Panc1 (cell line): ENCODE data around the gene ATXN1. TPM values are rescaled to one million over a fixed set of nuclear protein-coding genes. Genes with fewer than 3 reads are reported as not detected.

Source experiments
- ATAC-seq: fragments of 200-7000 bp; cut with Tn5 transposase; 2 replicates; pipeline ENCODE4 v1.9.1; 2020; ENCODE audit warnings: mild to moderate bottlenecking, moderate library complexity
- BruUV-seq: library from RNA; stranded (reverse); fragments of 400-500 nt; replicated peaks from 2 replicates; lab custom pipeline; 2021; lab: Mats Ljungman, UMichigan
- CTCF ChIA-PET: fragments of 300-600 bp; sonication (Branson Sonifier 250); formaldehyde crosslinking; loops from one replicate; lab custom pipeline; 2022; ENCODE audit warnings: antibody characterized with exemption; lab: Charles Lee
- POLR2A ChIA-PET: fragments of 300-600 bp; sonication (Branson Sonifier 250); formaldehyde crosslinking; loops from one replicate; lab custom pipeline; 2022; ENCODE audit warnings: antibody characterized with exemption; lab: Charles Lee
- DNase-seq: peaks from one replicate; pipeline ENCODE4 v3.0.0-alpha.2; 2010; ENCODE audit warnings: low read depth, low spot score
- H3K27ac ChIP-seq: 2 replicates; pipeline ENCODE4 v1.5.1; 2011; ENCODE audit warnings: mild to moderate bottlenecking, low read length, inconsistent platforms
- H3K27me3 ChIP-seq: fragments of 200-500 bp; sonication (Bioruptor generic); 2 replicates; pipeline ENCODE4 v1.6.0; 2014; ENCODE audit warnings: low read length, inconsistent platforms; ENCODE audit not compliant: control insufficient read depth, insufficient read depth
- H3K36me3 ChIP-seq: fragments of 200-500 bp; sonication (Bioruptor generic); 2 replicates; pipeline ENCODE4 v1.5.1; 2014; ENCODE audit warnings: inconsistent platforms, mild to moderate bottlenecking, low read length, moderate library complexity; ENCODE audit not compliant: control insufficient read depth, insufficient read depth
- H3K4me1 ChIP-seq: 2 replicates; pipeline ENCODE4 v1.5.1; 2011; ENCODE audit warnings: inconsistent platforms, mild to moderate bottlenecking, low read length, moderate library complexity; ENCODE audit not compliant: control insufficient read depth, insufficient read depth
- H3K4me3 ChIP-seq, 2 experiments: 2 replicates each; pipeline ENCODE4 v1.5.1; 2011 to 2012; ENCODE audit warnings: low read depth in 2 of 2, low read length in 2 of 2, mild to moderate bottlenecking in 2 of 2, inconsistent platforms in 1 of 2, moderate library complexity in 1 of 2
- H3K9me3 ChIP-seq: fragments of 200-500 bp; sonication (Bioruptor generic); 2 replicates; pipeline ENCODE4 v1.5.1; 2014; ENCODE audit warnings: low read depth, mild to moderate bottlenecking, inconsistent platforms, low read length, moderate library complexity; ENCODE audit not compliant: control insufficient read depth, insufficient read depth
- POLR2AphosphoS5 ChIP-seq: IDR thresholded peaks from 2 replicates; pipeline ENCODE4 v1.6.1; 2012; ENCODE audit warnings: mild to moderate bottlenecking, low read depth, low read length, moderate library complexity
- REST ChIP-seq, 2 experiments: IDR thresholded peaks; 2 replicates each; pipeline ENCODE4 v1.6.1; 2011 to 2012; ENCODE audit warnings: low read depth in 2 of 2, control low read depth in 1 of 2, low read length in 1 of 2, mild to moderate bottlenecking in 1 of 2, moderate library complexity in 1 of 2; ENCODE audit not compliant: insufficient read depth in 1 of 2
- SIN3A ChIP-seq: IDR thresholded peaks from 2 replicates; pipeline ENCODE4 v1.6.1; 2012; ENCODE audit warnings: low read depth, mild to moderate bottlenecking, low read length, moderate library complexity, borderline replicate concordance; ENCODE audit not compliant: insufficient read depth
- TCF7L2 ChIP-seq: IDR thresholded peaks from 2 replicates; pipeline ENCODE4 v1.6.1; 2011; ENCODE audit warnings: mild to moderate bottlenecking, low read depth, low read length, inconsistent platforms
- in situ Hi-C: cut with HindIII; loops from 2 replicates; pipeline ENCODE4 v1.10.0; 2016; ENCODE audit warnings: low sequenced_read_pairs, low pct_unique_long_range_greater_than_20kb
- intact Hi-C: fragments of 100-400 bp; cut with micrococcal nuclease; formaldehyde crosslinking; loops from one replicate; pipeline ENCODE4 v1.10.0; 2022; ENCODE audit not compliant: unreplicated experiment
- total RNA-seq: library from RNA; stranded (reverse); gene quantifications from one replicate; pipeline ENCODE4 v1.2.1, GENCODE V29; 2021; ENCODE audit not compliant: unreplicated experiment
- TF ChIP-seq, protein P1 (sequence below): fragments of 450-650 bp; IDR thresholded peaks from 2 replicates; pipeline ENCODE4 v1.5.1; 2017; ENCODE audit warnings: mild to moderate bottlenecking

Gene ATXN1
- total RNA-seq, 1 experiment from 2014 or later: 67.1 TPM

DNA sequence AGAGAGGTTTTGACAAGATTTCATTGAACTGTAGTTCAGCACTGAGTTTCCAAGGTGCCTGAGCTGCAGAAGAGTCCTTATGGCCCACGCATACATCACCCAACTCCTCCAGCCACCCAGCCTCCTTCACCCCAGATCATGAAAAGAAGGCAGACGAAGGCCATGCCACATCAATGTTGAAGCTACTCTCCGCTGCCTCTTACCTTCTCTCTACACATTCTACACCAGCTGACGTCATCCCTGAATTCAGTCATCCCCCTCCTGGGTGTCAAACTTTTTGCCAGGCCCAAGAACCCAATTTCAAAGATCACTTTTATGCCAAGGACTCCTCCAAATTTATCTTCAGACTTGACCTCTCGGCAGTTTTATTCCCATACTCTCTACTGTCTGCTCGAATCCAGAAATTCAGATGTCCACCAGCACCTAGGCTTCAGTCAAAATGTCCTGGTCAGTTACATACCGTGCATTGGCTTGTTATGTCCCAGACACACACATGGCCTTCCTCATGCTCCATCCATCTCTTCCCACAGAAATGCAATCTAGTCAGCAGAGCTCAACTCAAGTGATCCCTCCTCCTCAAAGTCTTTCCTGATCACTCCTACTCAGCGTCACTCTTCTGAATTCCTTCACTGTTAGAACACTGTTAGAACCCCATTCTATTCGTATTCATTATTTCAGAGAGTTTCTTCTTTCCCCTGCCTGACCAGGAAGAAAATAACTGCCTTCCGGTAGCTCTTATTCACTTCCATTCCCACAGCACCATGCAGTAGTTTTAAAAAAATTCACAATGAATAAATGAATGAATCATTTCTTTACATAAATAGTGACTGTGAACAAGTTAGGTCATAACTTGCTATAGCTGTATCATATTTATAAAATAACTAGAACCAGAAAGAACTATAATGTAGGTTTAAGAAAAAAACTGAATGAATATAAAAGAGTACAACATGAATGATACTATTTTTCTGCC is 11.5 kb downstream of the ATXN1 start:
- H3K27me3 ChIP-seq: no peaks in the 10 kb centered on the region
- BruUV-seq: TSS peak; percentile 3
- peaks cover 78% of the 10 kb centered on the region for H3K4me1 ChIP-seq
- intact Hi-C loops (no loop called here), in situ Hi-C loops (no loop called here)
- H3K27ac ChIP-seq: peak overlapping the region; percentile 18
- ATAC-seq: no peak
- H3K9me3 ChIP-seq: no peaks in the 10 kb centered on the region
- DNase-seq: no peak
- TF ChIP-seq POLR2AphosphoS5 (no peak), SIN3A (no peak), TCF7L2 (no peak), REST (IDR thresholded peaks at IDR 0.05; ENCODE audit: insufficient read depth in 1 of 2, low read depth in 2 of 2, low read length in 1 of 2) (no peak)
- TF ChIP-seq, protein P1, sequence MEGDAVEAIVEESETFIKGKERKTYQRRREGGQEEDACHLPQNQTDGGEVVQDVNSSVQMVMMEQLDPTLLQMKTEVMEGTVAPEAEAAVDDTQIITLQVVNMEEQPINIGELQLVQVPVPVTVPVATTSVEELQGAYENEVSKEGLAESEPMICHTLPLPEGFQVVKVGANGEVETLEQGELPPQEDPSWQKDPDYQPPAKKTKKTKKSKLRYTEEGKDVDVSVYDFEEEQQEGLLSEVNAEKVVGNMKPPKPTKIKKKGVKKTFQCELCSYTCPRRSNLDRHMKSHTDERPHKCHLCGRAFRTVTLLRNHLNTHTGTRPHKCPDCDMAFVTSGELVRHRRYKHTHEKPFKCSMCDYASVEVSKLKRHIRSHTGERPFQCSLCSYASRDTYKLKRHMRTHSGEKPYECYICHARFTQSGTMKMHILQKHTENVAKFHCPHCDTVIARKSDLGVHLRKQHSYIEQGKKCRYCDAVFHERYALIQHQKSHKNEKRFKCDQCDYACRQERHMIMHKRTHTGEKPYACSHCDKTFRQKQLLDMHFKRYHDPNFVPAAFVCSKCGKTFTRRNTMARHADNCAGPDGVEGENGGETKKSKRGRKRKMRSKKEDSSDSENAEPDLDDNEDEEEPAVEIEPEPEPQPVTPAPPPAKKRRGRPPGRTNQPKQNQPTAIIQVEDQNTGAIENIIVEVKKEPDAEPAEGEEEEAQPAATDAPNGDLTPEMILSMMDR: no peak
- peaks cover 6% of the 10 kb centered on the region; the same call in 1 of the 2 replicates for H3K36me3 ChIP-seq
- no peak overlapping the region for H3K4me3 ChIP-seq
- POLR2A ChIA-PET: interaction anchor here (0.6 to 3.3 kb wide), 2 partner anchors 8 to 11 kb away, joined by 3 to 11 read pairs; partner anchors contain the start of gene ATXN1
- CTCF ChIA-PET: interaction anchor here (0.9 kb wide), 1 partner anchor 237 kb away, joined by 4 read pairs; no protein-coding TSS in a partner anchor

- TF ChIP-seq, protein P1: no peak
- TF ChIP-seq REST (IDR thresholded peaks at IDR 0.05; ENCODE audit: insufficient read depth in 1 of 2, low read depth in 2 of 2, low read length in 1 of 2): no peak
- no peak for TF ChIP-seq POLR2AphosphoS5
- TF ChIP-seq SIN3A: no peak
- no peak for TF ChIP-seq TCF7L2
- H3K36me3 ChIP-seq: peaks cover 3% of the 10 kb centered on the region; the same call in 1 of the 2 replicates
- peaks cover 71% of the 10 kb centered on the region for H3K4me1 ChIP-seq
- no peak for DNase-seq
- H3K9me3 ChIP-seq: no peaks in the 10 kb centered on the region
- POLR2A ChIA-PET: interaction anchor here (3.3 kb wide), 1 partner anchor 10 kb away, joined by 11 read pairs; no protein-coding TSS in a partner anchor
- in situ Hi-C loops: no loop called here
- ATAC-seq: no peak
- H3K4me3 ChIP-seq: no peak overlapping the region
- no TSS peak for BruUV-seq
- intact Hi-C loops: no loop called here
- CTCF ChIA-PET: no interaction called here
- H3K27me3 ChIP-seq: no peaks in the 10 kb centered on the region
- peak overlapping the region; percentile 49 for H3K27ac ChIP-seq
These were observed 13.3 kb downstream of the ATXN1 start for GRCh38 chr6:16748025-16748319.
